ENCODE results near the gene PPP6R2. TPM values are rescaled to one million over a fixed set of nuclear protein-coding genes. Genes with fewer than 3 reads are reported as not detected.

The PPP6R2 gene
- total RNA-seq, 1 experiment from 2014 or later = 49.2 TPM

DNA sequence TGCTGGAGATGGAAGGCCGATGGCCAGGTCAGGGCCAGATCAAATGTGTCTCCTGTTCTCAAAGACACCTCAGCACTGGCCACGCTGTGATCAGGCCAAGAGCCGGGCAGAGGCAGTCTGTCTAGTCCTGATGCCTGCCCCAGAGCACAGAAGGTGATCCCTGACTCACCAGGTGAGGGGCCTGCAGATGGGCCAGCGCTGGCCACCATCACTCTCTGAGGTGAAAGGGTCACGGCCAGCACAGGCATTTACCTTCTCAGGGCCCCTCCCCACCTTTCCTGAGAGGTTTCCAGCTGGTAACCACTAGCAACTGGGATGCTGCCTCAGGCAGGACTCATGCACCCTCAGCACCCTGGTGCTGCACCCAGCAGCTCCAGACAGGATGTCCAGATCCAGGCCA, 128.8 kb downstream of the PPP6R2 start:
- Histone ChIP-seq H3K79me2 (ENCODE audit: low read depth) (peaks cover 66% of the 10 kb centered on the region), H4K20me1 (ENCODE audit: insufficient read depth) (peaks cover 68% of the 10 kb centered on the region)

DNA sequence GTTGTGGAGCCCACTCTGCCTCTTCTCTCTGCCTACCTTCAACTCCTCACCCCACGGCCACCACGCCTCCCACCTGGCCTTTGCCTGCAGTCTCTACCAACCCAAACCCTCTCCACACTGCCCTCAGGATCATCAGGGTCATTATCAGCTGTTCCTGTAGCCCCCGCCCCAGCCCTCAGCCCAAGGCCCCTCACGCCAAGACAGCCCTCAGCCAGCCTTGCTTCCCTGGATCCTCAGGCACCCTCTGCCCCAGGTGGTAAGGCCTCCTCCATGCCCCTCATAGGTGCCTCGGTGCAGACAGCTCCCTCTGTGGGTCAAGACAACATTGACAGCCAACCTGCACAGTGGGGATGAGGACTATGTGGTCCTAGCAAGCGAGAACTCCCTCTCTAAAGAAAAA, 130.0 kb downstream of the PPP6R2 start:
- CTCF ChIA-PET = no interaction called here
- BruUV-seq (replicated peaks) = no TSS peak
- no peaks in the 10 kb centered on the region for H3K36me3 ChIP-seq (ENCODE audit: low read depth)

More for the DNA sequence above, 128.8 kb downstream of the PPP6R2 start:
- Histone ChIP-seq H3K4me1 (replicated peaks; ENCODE audit: insufficient read depth) (peaks cover 60% of the 10 kb centered on the region), H3K27me3 (ENCODE audit: insufficient read depth, low read depth) (no peaks in the 10 kb centered on the region), H3F3A (ENCODE audit: insufficient read depth, low read depth) (peaks cover 43% of the 10 kb centered on the region), H3K4me3 (no peak overlapping the region), H2AFZ (no peak overlapping the region), H3K27ac (no peak overlapping the region), H3K9me3 (ENCODE audit: insufficient read depth, low read depth) (no peaks in the 10 kb centered on the region), H3K4me2 (peak overlapping the region; percentile 87), H3K36me3 (ENCODE audit: low read depth) (peaks cover 5% of the 10 kb centered on the region; the same call in 1 of the 2 replicates), H3K9me2 (ENCODE audit: insufficient read depth) (no peaks in the 10 kb centered on the region)
- no TSS peak for BruUV-seq (replicated peaks)
- ChIA-PET POLR2A (ENCODE audit: unreplicated experiment) (no interaction called here), CTCF (no interaction called here)
- intact Hi-C loops (cut with micrococcal nuclease; ENCODE audit: unreplicated experiment) = no loop called here
- peak in 1 of 2 experiments; percentile 34 for DNase-seq
- TF ChIP-seq EZH2 (IDR thresholded peaks at IDR 0.05; ENCODE audit: low read depth) (no peak), CTCF (conservative IDR thresholded peaks at IDR 0.05) (no peak)

DNA sequence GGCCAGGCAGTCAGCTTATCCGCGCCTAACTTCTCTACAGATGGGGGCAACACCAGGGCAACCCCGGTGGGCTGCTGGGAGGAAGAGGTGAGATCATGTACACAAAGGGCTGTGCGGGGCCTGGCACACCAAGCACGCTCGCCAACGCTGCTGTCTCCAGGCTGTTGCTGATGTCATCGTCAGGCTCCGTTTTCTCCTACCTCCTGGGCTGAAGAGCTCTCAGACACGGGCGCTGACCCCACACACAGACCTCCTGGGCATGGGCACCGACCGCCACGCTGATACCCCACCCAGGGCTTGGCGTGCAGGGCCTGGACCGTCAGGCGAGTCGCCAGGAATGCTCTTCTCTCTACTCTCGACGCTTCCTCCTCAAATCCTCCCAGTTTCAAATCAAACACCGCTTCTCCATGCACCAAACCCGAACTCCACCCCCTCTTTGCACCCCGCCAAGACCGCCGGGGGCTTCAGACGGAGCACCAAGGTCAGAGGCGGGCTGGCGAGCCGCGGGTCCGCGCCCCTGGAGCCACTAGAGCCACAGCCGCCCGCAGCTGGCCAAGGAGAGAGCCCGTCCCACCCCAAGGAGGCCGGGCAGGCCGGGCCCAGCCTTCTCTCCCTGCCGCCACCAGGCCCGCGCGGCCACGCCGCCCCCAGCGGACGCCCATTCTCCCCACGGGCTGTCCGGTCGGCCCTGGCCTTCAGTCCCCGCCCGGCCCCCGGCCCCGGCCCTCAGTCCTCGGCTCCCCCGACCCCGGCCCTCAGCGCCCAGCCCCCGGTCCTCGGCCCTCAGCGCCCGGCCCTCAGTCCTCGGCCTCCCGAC, 130.9 kb downstream of the PPP6R2 start:
- intact Hi-C loops (cut with micrococcal nuclease; ENCODE audit: unreplicated experiment) = no loop called here
- CTCF ChIA-PET = no interaction called here

More for the DNA sequence above, 130.0 kb downstream of the PPP6R2 start:
- Histone ChIP-seq H2AFZ (no peak overlapping the region), H3K9me2 (ENCODE audit: insufficient read depth) (no peaks in the 10 kb centered on the region), H3K4me1 (replicated peaks; ENCODE audit: insufficient read depth) (peaks cover 60% of the 10 kb centered on the region), H3K27ac (no peak overlapping the region), H3K79me2 (ENCODE audit: low read depth) (peaks cover 62% of the 10 kb centered on the region), H3K4me2 (peak overlapping the region; percentile 87), H3K4me3 (peak overlapping the region; percentile 77; the same call in 1 of the 2 replicates), H4K20me1 (ENCODE audit: insufficient read depth) (peaks cover 61% of the 10 kb centered on the region), H3K9me3 (ENCODE audit: insufficient read depth, low read depth) (no peaks in the 10 kb centered on the region), H3K27me3 (ENCODE audit: insufficient read depth, low read depth) (no peaks in the 10 kb centered on the region), H3F3A (ENCODE audit: insufficient read depth, low read depth) (peaks cover 47% of the 10 kb centered on the region)
- no peak for TF ChIP-seq EZH2 (IDR thresholded peaks at IDR 0.05; ENCODE audit: low read depth)
- TF ChIP-seq CTCF (conservative IDR thresholded peaks at IDR 0.05) = peak; percentile 66
- peak in 1 of 2 experiments; percentile 43 for DNase-seq
- intact Hi-C loops (cut with micrococcal nuclease; ENCODE audit: unreplicated experiment) = no loop called here
- POLR2A ChIA-PET (ENCODE audit: unreplicated experiment) = interaction anchor here (0.6 kb wide), 1 partner anchor 12 kb away, joined by 3 read pairs; no protein-coding TSS in a partner anchor

More for the DNA sequence above, 130.9 kb downstream of the PPP6R2 start:
- Histone ChIP-seq H3K27ac (no peak overlapping the region), H2AFZ (no peak overlapping the region), H3K27me3 (ENCODE audit: insufficient read depth, low read depth) (no peaks in the 10 kb centered on the region), H3K9me3 (ENCODE audit: insufficient read depth, low read depth) (no peaks in the 10 kb centered on the region), H3K9me2 (ENCODE audit: insufficient read depth) (no peaks in the 10 kb centered on the region), H4K20me1 (ENCODE audit: insufficient read depth) (peaks cover 51% of the 10 kb centered on the region), H3F3A (ENCODE audit: insufficient read depth, low read depth) (peaks cover 38% of the 10 kb centered on the region), H3K4me2 (peak overlapping the region; percentile 87), H3K79me2 (ENCODE audit: low read depth) (peaks cover 52% of the 10 kb centered on the region), H3K4me1 (replicated peaks; ENCODE audit: insufficient read depth) (peaks cover 53% of the 10 kb centered on the region), H3K4me3 (peak overlapping the region; percentile 77), H3K36me3 (ENCODE audit: low read depth) (no peaks in the 10 kb centered on the region)
- peak; percentile 46 for DNase-seq
- TSS peak; percentile 58 for BruUV-seq (replicated peaks)
- no peak for TF ChIP-seq EZH2 (IDR thresholded peaks at IDR 0.05; ENCODE audit: low read depth)
- TF ChIP-seq CTCF (conservative IDR thresholded peaks at IDR 0.05) = no peak
- POLR2A ChIA-PET (ENCODE audit: unreplicated experiment) = no interaction called here
